Measurements from ENCODE around the gene MRGPRF. TPM values are rescaled to one million over a fixed set of nuclear protein-coding genes. Genes with fewer than 3 reads are reported as not detected.
A peak's percentile ranks its signal among the peaks of the same experiment; 100 is the strongest.

Gene MRGPRF
- total RNA-seq, 2 donors from 2014 or later, result 20.0 to 53.3 TPM

GRCh38 chr11:68958211-68958610 lies 54.8 kb downstream of the MRGPRF start:
- Histone ChIP-seq H3K9me3 (no peaks in the 10 kb centered on the region), H3K27me3 (replicated peaks; ENCODE audit: insufficient read depth) (no peaks in the 10 kb centered on the region), H3K36me3 (no peaks in the 10 kb centered on the region), H3K4me1 (replicated peaks) (no peaks in the 10 kb centered on the region), H3K4me3 (no peak overlapping the region), H3K27ac (no peak overlapping the region)
- TF ChIP-seq, protein P1, sequence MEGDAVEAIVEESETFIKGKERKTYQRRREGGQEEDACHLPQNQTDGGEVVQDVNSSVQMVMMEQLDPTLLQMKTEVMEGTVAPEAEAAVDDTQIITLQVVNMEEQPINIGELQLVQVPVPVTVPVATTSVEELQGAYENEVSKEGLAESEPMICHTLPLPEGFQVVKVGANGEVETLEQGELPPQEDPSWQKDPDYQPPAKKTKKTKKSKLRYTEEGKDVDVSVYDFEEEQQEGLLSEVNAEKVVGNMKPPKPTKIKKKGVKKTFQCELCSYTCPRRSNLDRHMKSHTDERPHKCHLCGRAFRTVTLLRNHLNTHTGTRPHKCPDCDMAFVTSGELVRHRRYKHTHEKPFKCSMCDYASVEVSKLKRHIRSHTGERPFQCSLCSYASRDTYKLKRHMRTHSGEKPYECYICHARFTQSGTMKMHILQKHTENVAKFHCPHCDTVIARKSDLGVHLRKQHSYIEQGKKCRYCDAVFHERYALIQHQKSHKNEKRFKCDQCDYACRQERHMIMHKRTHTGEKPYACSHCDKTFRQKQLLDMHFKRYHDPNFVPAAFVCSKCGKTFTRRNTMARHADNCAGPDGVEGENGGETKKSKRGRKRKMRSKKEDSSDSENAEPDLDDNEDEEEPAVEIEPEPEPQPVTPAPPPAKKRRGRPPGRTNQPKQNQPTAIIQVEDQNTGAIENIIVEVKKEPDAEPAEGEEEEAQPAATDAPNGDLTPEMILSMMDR (IDR thresholded peaks at IDR 0.05), result no peak
- no peak for TF ChIP-seq POLR2A (IDR thresholded peaks at IDR 0.05)
- no peak for TF ChIP-seq POLR2AphosphoS5 (IDR thresholded peaks at IDR 0.05)
- 90% methylated on average over 9 of the region's 9 CpGs for whole genome bisulfite sequencing
- no peak for DNase-seq (ENCODE audit: low spot score)
- intact Hi-C loops (cut with DNase I), result no loop called here

DNA sequence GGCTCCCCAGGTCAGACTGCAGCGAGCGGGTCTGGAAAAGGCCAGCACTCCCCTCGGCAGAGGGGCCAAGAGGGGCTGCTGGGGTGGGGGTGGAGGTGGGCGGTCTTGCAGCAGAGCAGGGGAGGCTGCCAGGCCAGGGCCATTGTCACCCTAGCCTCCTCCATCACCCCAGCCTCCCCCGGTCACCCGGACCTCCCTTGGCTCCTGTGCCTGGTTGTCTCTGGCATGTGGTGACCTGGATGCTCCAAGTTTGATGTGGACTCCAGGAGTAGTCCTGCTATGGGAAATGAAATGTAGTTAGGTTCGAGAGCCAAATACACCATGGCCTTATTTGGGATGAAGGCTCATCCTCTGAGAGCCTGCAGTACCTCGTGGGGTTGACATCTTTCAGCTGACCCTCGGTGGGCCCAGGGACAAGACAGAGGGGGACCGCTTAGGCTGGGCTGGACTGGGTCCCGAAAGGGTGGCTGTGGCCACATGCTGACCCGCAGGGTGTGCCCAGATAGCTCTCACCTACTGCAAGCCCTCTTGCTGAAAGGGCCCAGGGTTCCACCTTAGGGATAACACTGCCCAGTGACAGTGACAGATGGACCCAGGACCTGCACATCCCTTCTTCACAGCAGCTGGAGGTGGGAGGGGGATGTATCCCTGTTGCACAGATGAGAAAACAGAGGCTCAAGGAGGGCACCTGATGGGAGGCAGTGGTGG lies 56.3 kb downstream of the MRGPRF start:
- DNase-seq (ENCODE audit: low spot score), result no peak
- 63% methylated on average over 12 of the region's 12 CpGs for WGBS
- Histone ChIP-seq H3K9me3 (no peaks in the 10 kb centered on the region), H3K4me3 (no peak overlapping the region), H3K27ac (no peak overlapping the region), H3K4me1 (replicated peaks) (no peaks in the 10 kb centered on the region), H3K36me3 (no peaks in the 10 kb centered on the region), H3K27me3 (replicated peaks; ENCODE audit: insufficient read depth) (no peaks in the 10 kb centered on the region)
- intact Hi-C loops (cut with DNase I), result no loop called here
- TF ChIP-seq POLR2A (IDR thresholded peaks at IDR 0.05) (no peak), POLR2AphosphoS5 (IDR thresholded peaks at IDR 0.05) (no peak)
- TF ChIP-seq, protein P1 (IDR thresholded peaks at IDR 0.05), result no peak

DNA sequence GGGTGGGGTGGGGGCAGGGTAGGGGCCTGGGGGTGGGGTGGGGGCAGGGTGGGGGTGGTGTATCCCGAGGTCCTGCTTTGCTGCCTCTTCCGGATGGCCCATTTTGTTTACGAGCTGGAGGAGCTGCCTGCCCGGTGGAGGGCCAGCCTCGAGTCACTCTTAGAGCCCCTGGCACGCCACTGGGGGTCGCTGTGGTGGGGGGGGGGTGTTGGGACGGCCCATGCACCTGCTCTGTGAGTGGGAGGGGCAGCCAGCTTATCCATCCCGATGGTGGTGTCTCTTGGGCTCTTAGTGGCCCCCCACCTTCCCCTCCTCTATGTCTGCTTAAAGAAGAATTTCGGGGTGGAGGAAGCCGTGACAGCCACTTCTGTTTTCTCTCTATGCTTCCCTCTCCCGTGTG lies 56.9 kb downstream of the MRGPRF start:
- intact Hi-C loops (cut with DNase I), result no loop called here
- TF ChIP-seq, protein P1 (IDR thresholded peaks at IDR 0.05), result no peak
- TF ChIP-seq POLR2AphosphoS5 (IDR thresholded peaks at IDR 0.05) (no peak), POLR2A (IDR thresholded peaks at IDR 0.05) (no peak)
- no peak for DNase-seq (ENCODE audit: low spot score)
- no peaks in the 10 kb centered on the region for H3K9me3 ChIP-seq
- no peaks in the 10 kb centered on the region for H3K4me1 ChIP-seq (replicated peaks)
- no peaks in the 10 kb centered on the region for H3K36me3 ChIP-seq
- no peak overlapping the region for H3K27ac ChIP-seq
- 17% methylated on average over 10 of the region's 12 CpGs for WGBS
- H3K27me3 ChIP-seq (replicated peaks; ENCODE audit: insufficient read depth), result no peaks in the 10 kb centered on the region
- no peak overlapping the region for H3K4me3 ChIP-seq

GRCh38 chr11:68955607-68955958 lies 57.5 kb downstream of the MRGPRF start:
- Histone ChIP-seq H3K4me1 (replicated peaks) (no peaks in the 10 kb centered on the region), H3K27me3 (replicated peaks; ENCODE audit: insufficient read depth) (no peaks in the 10 kb centered on the region), H3K27ac (peak overlapping the region; percentile 42 to 54), H3K9me3 (no peaks in the 10 kb centered on the region), H3K36me3 (no peaks in the 10 kb centered on the region), H3K4me3 (no peak overlapping the region)
- DNase-seq (ENCODE audit: low spot score), result no peak
- intact Hi-C loops (cut with DNase I), result no loop called here
- TF ChIP-seq POLR2A (IDR thresholded peaks at IDR 0.05) (no peak), POLR2AphosphoS5 (IDR thresholded peaks at IDR 0.05) (no peak)
- TF ChIP-seq, protein P1 (IDR thresholded peaks at IDR 0.05), result no peak
- 28% methylated on average over 5 of the region's 5 CpGs for WGBS
